ENCODE measurements around the gene METAP1.

METAP1 gene

GRCh38 chr4:99024481-99025275 is 29.2 kb downstream of the METAP1 start:
- H3K27ac ChIP-seq, result no peak overlapping the region
- TF ChIP-seq, protein P1, sequence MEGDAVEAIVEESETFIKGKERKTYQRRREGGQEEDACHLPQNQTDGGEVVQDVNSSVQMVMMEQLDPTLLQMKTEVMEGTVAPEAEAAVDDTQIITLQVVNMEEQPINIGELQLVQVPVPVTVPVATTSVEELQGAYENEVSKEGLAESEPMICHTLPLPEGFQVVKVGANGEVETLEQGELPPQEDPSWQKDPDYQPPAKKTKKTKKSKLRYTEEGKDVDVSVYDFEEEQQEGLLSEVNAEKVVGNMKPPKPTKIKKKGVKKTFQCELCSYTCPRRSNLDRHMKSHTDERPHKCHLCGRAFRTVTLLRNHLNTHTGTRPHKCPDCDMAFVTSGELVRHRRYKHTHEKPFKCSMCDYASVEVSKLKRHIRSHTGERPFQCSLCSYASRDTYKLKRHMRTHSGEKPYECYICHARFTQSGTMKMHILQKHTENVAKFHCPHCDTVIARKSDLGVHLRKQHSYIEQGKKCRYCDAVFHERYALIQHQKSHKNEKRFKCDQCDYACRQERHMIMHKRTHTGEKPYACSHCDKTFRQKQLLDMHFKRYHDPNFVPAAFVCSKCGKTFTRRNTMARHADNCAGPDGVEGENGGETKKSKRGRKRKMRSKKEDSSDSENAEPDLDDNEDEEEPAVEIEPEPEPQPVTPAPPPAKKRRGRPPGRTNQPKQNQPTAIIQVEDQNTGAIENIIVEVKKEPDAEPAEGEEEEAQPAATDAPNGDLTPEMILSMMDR (conservative IDR thresholded peaks at IDR 0.05), result no peak

DNA sequence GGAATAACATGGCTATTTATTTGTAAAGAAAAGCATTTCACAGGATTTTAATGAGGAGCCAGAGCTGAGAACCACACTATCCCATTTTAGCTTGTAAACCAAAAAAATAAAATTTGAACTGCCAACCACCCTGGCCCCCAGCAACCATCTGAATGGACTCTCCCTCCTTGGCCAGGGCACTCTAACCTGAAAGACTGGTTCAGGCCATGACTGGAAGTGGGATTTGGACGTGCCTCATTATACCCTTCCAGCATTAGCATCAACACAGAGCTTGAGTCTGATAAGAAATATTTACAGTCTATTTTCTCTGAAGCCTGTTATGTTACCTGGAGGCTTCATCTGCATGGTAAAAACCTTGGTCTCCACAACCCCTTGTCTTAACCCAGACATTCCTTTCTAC is 30.0 kb downstream of the METAP1 start:
- TF ChIP-seq, protein P1 (conservative IDR thresholded peaks at IDR 0.05), result no peak
- H3K27ac ChIP-seq, result no peak overlapping the region

DNA sequence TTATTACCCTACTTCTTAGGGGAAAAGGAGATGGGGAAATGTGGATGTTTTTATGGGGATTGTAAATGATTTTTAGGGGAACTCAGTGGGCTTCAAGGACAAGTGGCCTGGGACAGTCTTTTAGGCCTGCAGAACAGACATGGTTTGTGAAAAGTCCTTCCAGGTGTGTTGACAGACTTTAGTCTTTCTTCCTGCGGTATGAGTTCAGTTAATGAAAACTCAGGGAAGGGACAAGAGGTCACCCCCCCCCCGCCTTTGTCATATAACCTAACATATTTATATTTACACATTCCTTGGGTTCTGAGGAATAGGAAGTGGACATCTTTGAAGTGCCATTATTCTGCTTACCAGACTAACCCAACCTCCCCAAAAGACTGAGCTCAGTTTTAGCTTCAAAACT is 31.8 kb downstream of the METAP1 start:
- TF ChIP-seq, protein P1 (conservative IDR thresholded peaks at IDR 0.05), result no peak
- H3K27ac ChIP-seq, result no peak overlapping the region

GRCh38 chr4:99028187-99028586 is 32.7 kb downstream of the METAP1 start:
- TF ChIP-seq, protein P1 (conservative IDR thresholded peaks at IDR 0.05), result no peak
- no peak overlapping the region for H3K27ac ChIP-seq

- TF ChIP-seq, protein P1 (conservative IDR thresholded peaks at IDR 0.05), result no peak
- H3K27ac ChIP-seq, result no peak overlapping the region
These were observed 33.7 kb downstream of the METAP1 start for GRCh38 chr4:99029018-99029735.

GRCh38 chr4:99029852-99030251 is 34.3 kb downstream of the METAP1 start:
- TF ChIP-seq, protein P1 (conservative IDR thresholded peaks at IDR 0.05), result no peak

GRCh38 chr4:99033956-99034355 is 38.4 kb downstream of the METAP1 start:
- no peak overlapping the region for H3K27ac ChIP-seq
- TF ChIP-seq, protein P1 (conservative IDR thresholded peaks at IDR 0.05), result no peak

More at GRCh38 chr4:99029852-99030251, 34.3 kb downstream of the METAP1 start:
- no peak overlapping the region for H3K27ac ChIP-seq
